NCI-H345 treated with DMSO at 0.1 percent for 48 hours (cell line): ENCODE measurements around the gene DGKI.

Experiments used
- DNase-seq: peaks from one replicate; lab custom pipeline; 2025; ENCODE audit not compliant: unreplicated experiment; lab: John Stamatoyannopoulos, UW

DGKI gene

DNA sequence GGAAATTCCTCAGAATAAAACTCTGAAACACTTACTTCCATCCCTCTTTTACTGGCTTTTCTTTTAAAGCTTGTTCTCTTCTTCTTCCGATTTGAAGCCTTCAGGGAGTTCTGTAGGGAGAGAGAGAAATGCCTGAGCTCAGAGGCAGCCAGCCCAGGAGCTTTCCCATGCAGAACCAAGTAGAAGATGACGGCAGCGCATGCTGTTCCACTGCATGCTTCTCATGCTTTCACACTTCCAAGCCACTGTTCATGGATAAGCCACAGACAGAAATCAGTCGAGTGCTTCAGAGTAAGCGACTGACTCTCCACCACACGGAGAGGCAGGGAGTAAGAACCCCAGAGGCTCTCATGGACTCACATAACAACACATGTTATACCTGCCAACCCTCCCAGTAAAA, 237.3 kb downstream of the DGKI start:
- no peak for DNase-seq

DNA sequence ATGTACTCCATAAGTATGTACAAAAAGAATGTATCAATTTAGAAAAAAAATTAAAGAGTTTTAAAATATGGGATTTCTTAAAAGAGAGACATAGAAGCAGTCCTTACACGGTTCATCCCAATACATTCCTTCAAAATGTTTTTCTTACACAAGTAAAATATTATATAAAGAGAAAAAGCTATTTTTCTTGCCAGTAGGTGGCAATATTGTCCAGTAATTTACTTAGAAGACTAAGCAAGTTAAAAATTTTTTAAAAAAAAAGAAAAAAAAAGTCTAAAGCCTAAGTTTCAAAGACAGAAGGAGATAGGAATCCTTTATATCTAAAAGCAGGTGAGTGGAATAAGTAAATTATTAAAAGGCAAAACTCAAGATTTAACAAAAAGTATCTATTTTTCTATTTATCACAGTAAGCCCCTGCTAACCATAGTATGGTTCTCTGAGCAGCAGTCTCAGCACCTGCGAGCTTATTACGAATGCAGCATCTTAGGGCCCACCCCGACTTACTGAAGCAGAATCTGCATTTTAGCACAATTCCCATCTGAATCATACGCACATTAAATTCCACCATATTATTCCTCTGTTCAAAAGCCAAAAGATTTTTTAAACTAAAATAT, 240.6 kb downstream of the DGKI start:
- DNase-seq, result peak; percentile 10

DNA sequence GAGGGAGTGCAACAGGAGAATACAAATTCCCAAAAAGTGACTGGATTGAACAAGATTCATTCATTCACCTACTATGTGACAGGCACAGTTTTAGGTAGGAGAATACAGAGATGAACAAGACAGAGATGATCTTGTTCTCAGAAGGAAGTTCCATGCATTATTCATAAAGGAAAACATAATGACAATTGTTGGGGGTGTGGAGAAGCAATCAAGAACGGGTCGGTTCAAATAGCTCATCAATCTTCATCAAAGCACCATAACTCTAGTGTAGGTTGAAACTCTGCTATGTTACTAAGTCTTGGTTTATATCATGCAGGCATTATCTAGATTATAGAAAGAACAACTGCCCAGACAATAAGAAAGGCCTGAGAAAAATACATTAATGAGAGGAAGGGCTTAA, 243.7 kb downstream of the DGKI start:
- DNase-seq, result no peak

DNA sequence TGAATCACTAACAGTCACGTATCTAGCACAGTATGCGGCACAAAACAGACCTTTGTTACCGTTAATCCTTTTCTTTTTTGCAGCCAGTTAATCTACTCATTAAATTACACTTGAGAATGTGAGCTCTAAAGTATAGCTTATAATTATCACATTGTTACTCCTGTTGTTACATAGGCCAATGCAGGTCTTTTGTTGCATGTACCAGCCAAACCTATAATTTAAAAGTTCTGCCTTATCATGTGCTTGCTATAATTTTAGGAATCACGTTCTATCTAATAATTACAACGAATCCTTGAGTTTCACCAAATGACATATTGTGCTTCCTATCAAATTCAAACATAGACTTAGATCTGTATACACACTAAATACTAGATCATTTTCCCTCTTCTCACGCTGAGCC, 245.1 kb downstream of the DGKI start:
- DNase-seq, result no peak

DNA sequence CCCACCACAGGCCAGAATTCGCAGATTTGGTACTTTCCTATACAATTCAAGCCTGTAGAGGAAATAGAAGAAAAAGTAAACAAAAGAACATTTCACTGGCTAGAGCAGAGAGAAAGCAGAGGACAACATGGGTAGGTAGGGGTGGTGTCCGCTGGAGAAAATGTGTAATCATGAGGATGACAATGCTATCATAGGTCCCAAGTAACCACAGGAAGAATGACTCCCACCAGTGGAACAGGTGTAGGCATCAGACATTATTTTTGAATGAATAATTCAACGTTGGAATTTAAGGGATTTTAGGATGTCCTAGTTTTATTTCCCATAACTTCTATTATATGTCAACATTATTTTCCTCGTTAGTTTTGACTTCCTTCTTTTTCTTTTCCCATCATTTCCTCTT, 248.9 kb downstream of the DGKI start:
- no peak for DNase-seq

DNA sequence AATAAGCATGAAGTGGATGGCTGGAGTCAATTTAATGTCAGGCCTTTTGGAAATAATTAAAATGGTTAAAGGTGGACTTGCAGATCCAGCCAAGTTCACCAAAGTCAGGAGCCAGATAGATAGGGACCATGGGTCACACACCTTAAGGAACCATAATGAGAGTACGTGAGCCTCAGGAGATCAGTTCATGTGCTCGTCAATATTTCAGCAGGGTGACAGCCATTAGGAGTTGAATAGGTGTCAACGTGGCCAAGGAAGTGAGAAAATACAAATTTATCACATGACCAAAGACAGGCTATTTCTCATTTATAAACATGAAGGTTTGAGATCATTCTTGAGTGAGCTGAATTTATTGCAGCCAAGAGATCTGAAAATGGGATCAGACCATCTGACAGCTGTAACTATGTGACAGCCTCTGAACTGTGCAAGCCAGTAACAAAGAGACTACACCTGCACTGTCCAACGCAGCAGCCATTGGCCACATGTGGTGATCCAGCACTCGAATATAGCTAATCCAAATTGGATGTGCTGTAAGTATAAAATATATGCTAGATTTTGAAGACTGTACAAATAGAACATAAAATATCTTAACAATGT, 253.6 kb downstream of the DGKI start:
- no peak for DNase-seq

DNA sequence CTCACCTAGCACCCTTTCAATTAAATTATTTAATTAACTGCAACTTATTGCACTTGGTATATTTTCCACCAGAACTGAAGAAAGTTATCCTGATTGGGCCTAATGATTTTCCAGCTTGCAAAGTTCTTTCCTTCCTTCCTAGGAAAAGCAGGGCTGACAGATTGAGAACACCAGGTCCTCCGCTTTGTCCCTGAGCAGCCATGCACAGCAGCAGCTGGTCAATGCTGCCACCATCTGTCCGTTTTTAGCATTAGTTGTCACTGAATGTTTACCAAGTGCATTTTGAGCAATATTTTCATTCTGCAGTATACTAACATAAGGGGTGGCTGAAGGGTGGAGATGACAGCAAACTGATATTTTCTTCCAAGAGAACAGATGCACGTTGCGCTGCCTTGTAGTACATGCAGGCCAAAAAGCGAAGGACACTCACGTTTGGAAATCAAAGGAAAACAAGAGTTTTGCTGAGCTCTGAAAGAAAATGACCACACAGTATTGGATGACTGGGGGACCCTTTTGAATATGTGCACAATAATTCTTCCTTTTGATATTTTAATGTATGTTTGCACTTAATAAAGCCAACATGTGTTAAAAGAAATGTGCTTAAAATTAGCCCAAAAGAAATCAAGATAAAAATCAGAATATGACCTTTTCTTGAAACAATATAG, 254.4 kb downstream of the DGKI start:
- peak; percentile 20 for DNase-seq

DNA sequence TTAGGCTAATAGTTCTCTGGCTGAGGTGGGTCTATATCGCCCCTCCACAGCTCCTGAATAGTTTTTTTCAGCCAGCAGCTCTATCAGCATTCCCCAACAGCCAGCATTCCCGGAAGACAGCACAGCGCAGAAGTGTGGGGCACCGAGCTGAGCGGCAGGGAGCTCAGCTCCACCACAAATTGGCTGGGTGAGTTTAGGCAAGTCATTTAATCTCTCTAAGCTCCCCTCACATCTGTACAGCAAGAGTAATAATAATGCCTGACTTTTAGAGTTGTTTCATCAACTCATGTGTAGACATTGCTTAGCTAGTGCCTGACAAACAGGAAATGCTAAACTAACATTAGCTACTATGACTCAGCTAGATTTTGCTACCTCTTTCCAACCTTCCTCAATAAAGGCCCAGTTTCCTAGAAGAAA, 255.3 kb downstream of the DGKI start:
- DNase-seq, result no peak

DNA sequence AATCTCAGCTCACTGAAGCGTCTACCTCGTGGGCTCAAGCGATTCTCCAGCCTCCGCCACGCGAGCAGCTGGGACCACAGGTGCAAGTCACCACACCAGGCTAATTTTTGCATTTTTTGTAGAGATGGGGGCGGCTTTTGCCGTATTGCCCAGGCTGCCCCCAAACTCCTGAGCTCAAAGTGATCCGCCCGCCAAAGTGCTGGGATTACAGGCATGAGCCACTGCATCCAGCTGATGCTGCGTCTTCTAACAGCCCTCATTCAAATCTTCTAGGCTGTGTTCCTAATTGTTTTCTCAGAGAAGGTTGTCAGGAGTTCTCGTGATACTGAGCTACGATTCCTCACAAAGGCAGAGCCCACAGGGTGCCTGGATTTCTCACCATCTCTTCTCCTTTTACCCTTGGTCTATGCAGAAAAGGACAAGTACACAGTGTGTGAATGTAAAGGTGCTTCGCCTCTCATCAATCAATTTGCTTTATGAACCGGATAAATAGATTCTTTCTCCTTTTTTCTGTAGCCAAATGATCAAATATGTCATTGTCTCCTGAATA, 255.9 kb downstream of the DGKI start:
- DNase-seq, result no peak

DNA sequence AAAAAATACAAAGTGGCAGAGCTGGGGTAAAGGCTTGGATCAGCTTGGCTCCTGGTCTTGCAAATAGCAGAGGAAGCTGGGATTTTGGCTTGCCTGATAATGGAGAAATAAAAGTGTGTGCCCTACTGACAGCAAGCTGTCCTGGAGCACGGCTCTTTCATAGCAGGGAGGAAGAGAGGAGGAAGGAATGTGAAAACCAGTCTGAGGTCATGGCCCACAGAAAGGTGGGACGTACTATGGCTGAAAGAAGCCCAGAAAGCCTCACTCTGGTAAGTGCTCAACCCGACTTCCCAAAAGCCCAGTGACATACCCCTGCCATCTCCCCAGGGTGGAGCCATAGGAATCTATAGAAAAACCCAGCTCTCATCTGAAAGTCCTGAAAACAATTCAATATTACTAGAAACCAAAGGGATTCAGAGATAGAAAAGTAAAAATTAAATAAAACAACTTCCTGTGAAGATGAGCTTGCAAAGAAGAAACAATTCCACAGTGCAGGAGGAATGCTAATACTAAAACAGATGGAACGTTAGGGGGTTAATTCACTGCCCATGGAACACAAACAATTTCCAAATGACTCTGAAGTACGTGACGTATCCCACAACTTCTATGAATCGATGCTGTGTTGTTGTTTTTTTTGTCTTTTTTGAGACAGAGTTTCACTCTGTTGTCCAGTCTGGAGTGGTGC, 256.6 kb downstream of the DGKI start:
- no peak for DNase-seq

DNA sequence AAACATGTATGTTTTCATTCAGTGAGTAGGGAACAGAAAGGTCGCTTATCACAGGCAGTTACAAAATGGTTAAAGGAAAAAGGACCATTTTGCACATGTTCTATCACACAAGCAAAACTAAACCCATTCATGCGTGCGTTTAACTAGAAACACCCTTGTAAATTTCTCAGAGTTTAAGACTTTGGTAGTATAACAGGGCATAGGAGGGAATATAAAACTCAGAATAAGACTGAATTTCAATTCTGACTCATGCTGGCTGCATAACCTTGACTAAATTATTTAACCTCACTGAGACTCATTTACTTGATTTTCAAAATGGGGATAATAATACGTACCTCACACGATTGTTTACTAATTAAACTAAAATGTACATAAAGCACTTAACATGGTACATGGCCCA, 259.4 kb downstream of the DGKI start:
- DNase-seq, result no peak

DNA sequence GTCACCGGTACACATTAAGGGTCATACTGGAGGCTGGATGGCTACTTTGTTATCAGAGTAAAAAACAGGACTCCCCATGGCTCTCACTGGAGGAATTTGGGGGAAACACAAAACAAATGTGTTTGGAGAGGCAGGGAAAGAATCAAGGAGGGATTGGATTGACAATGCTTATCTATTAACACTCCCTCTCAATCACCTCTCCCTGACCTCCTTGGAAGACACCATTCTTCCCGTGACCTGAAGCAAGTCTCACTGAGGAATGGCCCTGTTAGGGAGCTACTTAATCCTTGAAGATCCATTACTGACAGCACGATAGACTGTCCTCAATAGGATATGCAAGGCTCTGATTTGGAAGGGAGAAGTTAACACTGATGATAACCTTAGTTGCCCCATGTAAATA, 261.2 kb downstream of the DGKI start:
- no peak for DNase-seq

DNA sequence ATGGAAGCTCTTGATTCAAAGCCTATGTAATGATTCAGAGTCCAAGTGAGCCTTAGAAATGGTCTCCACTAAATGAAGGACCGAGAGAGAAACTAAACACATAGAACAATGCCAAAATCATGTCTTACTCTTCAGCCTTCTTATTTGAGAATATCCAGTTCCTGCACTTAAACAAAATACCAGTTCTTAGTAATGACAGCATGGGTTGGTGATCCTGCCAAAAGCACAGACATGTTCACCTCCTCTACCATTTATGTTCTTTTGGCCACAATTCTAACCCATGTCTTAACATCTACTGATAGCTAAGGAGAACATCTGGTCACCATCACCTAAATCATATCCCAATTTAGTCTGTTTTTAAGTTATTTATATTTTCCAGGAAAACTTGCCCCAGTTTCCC, 263.6 kb downstream of the DGKI start:
- no peak for DNase-seq

DNA sequence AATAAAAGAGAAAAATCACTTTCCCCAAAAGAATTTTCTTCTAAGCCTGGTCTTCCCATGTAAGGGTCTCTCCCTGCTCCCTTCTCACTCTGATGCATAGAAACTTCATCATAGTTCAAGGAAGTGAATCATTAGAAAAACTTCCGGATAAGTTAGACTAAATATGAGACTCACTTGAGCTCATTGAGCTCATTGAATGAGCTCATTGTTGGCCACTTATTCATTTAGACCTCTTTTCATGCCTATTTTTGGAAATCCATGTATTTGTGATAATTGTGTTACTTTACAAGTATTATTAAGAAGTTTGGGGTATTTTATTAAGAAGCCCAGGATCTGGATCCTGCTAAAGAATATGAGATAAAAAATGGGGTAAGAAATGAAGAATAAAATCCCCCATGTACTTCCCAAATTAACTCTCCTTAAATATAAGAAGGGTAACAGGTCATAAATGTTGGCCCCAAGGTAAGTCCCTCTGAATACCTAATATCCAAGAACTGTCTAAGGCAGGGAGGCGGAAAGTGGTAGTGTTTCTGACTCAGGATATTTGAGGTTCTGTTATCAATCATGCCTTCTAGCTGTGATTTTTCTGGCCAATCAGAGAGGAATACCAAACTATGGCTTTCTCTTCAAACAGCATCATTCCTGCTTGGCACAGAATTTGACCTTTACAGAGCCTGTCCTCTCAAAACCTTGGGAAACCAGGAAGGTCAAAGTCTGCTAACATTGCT, 266.7 kb downstream of the DGKI start:
- no peak for DNase-seq

DNA sequence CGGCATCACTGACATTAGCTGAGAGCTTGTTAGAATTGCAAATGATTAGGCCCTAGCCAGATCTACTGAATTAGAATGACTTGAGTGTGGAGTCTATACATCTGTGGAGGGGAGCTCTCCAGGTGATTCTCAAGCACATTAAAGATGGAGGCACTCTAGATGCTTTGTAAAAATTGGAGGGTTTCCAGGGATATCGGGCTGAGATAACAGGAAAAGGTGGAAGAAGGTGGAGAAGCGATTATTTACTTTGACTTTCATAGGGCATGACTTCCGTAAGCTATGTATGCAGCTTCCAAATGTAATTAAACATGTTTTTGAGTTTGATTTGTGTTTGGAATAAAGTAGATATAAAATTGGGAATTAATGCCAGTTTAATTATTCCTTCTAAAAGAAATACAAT, 268.2 kb downstream of the DGKI start:
- no peak for DNase-seq

DNA sequence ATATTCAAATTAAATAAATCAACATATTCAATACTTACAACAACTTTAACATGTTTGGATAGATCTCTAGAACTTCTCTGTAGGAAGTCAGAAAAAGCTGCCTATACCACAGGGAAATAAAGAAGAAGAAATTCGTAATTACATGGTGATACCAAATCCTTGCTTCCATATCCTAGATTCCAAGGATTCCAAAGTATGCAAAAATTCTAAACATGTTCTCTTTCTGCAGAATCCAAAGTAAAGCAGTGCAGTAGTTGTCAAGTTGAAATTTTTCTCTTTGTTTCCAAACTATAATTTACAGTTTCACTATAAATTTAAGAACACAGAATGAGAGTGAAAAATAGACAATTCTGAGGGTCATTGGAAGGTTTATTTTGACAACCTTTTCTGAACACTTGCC, 269.6 kb downstream of the DGKI start:
- DNase-seq, result no peak

DNA sequence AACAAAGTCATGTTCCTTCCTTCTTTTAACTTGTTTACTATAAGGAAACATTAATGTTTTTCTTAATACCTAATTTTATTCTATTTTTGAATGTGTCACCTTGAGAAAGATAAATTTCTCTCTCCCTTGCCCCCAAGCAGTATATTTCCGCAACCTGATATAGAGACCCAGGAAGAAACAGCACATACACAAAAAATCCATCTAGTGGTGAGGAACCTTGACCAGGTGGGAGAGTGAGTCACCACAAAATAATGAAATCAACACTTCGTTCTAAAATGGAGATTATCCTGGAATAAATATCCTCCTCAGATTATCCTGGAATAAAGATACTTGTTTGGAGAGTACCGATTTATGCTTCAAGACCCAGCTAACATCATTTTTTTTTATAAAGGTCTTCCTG, 270.3 kb downstream of the DGKI start:
- no peak for DNase-seq

DNA sequence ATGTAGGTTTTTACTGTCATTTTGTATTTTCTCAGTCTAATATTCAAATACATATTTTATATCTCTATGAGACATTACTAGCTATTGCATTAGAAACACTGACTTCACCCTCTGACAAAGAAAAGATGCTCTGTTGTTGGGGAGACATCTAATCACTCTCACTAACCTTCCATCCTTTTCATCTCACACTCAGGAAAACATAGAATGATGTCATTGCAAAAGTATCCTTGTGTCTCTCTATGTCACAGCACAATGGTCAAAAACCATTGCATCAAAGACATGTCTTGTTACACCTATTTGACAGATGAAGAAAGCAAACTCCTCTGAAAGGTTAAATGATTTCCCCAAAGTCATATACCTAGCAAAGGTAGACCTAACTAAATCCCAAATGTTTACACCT, 272.0 kb downstream of the DGKI start:
- DNase-seq, result no peak

DNA sequence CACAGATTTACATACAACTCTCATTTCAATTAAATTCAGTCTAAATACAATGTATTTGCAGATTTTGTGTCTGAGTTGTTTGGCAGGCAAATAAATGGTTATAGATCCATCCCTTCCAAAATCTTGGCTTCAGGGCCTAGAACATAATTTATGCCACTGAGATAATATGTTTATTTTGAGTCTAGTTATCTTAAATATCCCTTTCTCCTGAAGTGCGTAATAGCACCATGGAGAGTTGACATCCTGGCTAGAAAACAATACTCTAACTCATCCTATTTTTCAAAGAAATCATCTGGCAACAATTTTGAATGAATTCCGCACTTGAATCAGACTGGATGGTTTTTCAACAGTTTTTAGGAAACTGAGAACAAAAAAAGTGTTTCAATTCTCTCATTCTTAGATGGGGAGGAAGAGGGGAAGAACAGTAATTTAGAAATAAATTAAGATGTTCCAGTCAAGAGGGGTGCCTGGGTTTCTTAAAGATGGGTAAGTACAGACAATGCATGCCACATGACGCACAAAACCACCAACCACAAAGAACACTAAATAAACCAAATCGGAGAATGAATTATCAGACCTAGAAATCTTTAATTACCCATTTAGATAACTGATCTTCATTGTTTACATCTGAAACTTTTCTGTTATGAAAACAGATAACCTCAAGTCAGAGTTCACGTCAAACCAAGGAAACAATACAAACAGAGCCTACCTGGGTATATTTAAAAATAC, 274.6 kb downstream of the DGKI start:
- DNase-seq, result no peak

DNA sequence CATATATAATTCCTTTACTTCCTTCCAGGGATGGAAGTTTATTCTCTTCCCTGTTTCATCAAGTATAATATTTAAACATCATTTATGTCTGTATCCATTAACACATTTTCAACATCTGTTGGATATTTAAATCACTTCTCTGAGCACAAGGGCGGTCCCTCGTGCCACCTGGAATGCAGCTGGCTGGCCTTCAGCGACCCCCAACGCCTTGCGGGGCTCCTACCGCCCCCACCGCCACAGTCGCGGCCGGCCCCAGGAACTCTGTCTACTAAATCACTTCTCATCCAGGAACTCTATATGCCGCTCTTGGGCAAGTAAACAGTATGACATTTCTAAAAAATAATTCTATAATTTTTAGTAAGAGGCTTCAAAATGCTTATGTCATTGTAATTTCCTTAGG, 282.1 kb downstream of the DGKI start:
- no peak for DNase-seq

DNA sequence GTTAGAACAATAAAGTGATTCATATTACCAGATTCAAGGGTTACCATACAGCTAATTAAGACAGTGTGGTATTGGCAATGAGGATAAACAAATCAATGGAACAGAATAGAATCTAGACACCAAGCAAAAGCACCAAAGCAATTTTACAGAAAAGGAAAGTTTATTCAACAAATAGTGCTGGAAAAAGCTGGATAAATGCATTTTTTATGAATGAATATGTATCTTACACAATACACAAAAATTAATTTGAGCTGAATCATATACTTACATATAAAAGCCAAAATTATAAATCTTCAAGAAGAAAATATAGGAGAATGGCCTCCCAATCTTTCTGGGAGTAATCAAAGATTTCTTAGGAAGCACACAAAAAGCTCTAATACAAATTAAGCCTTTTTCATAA, 282.8 kb downstream of the DGKI start:
- no peak for DNase-seq
